GM19238 (cell line): ENCODE results near the gene PCAT6.
"Not testable (repeated sequence)": the region's sequence is repeated elsewhere in the genome, so short reads cannot be mapped to it uniquely, and the experiment has no call there.

Experiments used
- DNase-seq: peaks from one replicate; pipeline ENCODE4 v3.0.0; 2011; ENCODE audit warnings: low spot score; ENCODE audit not compliant: insufficient read length

Gene PCAT6

GRCh38 chr1:202807451-202807925 is 3.3 kb upstream of the PCAT6 start:
- peak; percentile 58 for DNase-seq

DNA sequence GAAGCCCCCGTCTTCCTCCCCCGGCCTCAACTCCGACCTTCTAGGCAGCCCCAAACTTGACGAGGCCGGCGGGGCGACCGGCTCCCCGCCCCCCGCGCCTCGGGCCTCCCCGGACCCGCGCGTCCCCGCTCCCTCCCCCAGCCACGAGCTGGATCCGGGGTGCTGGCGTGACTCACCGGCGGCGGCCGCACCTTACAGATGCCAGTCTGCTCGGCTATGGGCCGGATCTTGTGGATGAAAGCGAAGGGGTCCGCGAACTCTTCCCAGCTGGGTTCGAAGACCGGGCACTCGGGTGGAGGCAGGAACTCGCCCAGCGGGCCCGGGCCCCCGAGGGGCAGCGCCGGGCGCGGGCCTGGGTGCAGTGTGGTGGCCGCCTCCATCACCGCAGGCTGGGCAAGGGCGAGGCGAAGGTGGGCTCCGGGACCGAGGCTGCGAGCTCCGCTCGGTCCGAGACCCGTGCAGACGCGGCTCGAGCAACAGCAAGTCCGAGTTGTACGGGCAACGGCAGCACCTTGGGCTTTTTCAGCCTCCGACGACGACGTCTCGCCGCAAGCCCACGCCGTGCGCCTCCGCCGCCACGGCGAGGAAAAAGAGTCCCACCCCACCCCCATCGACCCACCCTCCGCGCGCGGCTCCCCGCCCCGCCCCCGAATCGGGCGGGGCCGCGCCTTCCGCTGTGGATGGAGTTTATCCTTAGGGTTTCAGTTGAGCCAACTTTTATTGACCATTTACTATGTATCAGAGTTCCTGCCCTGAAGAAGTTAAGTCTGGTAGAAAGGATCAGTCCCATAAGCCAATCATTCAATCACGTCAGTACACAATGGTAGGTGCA is 2.6 kb upstream of the PCAT6 start, which contains the start of gene KDM5B:
KDM5B (minus strand) TSS at position 496 of the 832 bp plus-strand sequence; CDS start at position 380, 116 bp downstream.
- peak; percentile 31 for DNase-seq

- no peak for DNase-seq
Observed at GRCh38 chr1:202809597-202810159, 1.1 kb upstream of the PCAT6 start.

- DNase-seq = no peak
Observed at GRCh38 chr1:202810193-202810614, 550 bp upstream of the PCAT6 start.

- DNase-seq = peak; percentile 28
Observed at GRCh38 chr1:202811296-202812175, 782 bp downstream of the PCAT6 start.

- DNase-seq = no peak
Observed at GRCh38 chr1:202812176-202813026, 1.6 kb downstream of the PCAT6 start.

GRCh38 chr1:202815120-202815519 is 4.4 kb downstream of the PCAT6 start:
- no peak for DNase-seq

GRCh38 chr1:202818819-202819218 is 8.1 kb downstream of the PCAT6 start:
- no peak for DNase-seq

- DNase-seq = no peak
Observed at GRCh38 chr1:202821467-202821866, 10.7 kb downstream of the PCAT6 start.

- DNase-seq = no peak
Observed at GRCh38 chr1:202825748-202826147, 15.0 kb downstream of the PCAT6 start.

DNA sequence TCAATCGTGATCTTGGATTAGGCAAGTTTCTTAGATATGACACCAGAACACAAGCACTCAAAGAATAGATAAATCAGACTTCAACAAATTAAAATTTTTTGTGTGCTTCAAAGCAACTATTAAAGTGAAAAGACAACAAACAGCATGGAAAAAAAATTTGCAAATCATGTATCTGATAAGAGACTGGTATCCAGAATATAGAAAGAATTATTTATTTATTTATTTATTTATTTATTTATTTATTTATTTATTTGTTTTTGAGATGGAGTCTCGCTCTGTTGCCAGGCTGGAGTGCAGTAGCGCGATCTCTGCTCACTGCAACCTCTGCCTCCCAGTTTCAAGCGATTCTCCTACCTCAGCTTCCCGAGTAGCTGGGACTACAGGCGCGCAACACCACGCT is 18.5 kb downstream of the PCAT6 start:
- not testable (repeated sequence) for DNase-seq

GRCh38 chr1:202831906-202832305 is 21.2 kb downstream of the PCAT6 start:
- no peak for DNase-seq

GRCh38 chr1:202834771-202835547 is 24.2 kb downstream of the PCAT6 start:
- DNase-seq = no peak

- peak; percentile 46 for DNase-seq
Observed at GRCh38 chr1:202835548-202836072, 24.9 kb downstream of the PCAT6 start.

DNA sequence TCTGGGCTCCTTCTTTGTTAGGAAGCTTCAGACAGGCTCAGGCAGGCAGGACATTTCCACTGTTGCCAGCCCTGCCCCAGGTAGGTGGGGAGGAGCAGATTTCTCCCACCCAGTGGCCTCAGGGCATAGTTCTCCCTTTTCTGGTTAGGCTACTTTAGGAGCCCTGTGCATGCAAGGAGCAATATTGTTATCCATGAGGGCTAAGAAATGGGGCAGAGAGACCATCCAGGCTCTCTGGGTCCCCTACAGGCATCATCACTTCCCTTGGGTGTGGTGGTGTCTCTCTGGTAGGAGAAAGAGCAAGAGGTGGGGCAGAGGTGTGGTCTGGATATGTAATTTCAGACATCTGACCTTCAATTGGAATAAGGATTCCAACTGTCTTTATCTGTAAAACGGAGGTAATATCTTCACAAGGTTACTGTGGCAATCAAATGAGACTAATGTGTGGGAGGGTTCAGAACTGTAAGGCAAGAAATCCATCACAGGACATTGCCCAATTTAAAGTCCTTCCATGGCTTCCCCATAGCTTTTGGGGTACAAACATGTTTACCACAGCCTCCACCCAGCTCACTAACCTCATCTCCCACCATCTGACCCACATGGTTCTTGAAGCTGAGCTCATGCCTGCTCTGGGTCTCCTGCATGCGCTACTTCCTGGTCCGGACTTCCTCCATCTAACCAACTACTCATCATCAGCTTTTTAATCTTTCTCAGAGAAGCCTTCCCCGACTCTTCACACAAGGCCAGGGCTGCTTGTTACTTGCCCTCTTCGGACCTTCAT is 26.1 kb downstream of the PCAT6 start:
- no peak for DNase-seq

- no peak for DNase-seq
Observed at GRCh38 chr1:202837746-202838262, 27.1 kb downstream of the PCAT6 start.

- DNase-seq = no peak
Observed at GRCh38 chr1:202843081-202843480, 32.3 kb downstream of the PCAT6 start.

GRCh38 chr1:202844259-202844658 is 33.5 kb downstream of the PCAT6 start:
- DNase-seq = no peak

GRCh38 chr1:202844935-202845334 is 34.2 kb downstream of the PCAT6 start:
- no peak for DNase-seq
